SIG-M5 treated with dmso at 0.1 percent for 504 hours (cell line): ENCODE results near the gene PUM2.

Experiments used
- DNase-seq: peaks from one replicate; lab custom pipeline; 2025; ENCODE audit not compliant: unreplicated experiment; lab: John Stamatoyannopoulos, UW

Gene PUM2

GRCh38 chr2:20348542-20348941 is 2.1 kb downstream of the PUM2 start:
- DNase-seq = peak; percentile 8

- no peak for DNase-seq
These were observed 3.9 kb downstream of the PUM2 start for GRCh38 chr2:20346565-20347381.

GRCh38 chr2:20343128-20343527 is 7.5 kb downstream of the PUM2 start:
- DNase-seq = no peak

GRCh38 chr2:20339012-20339411 is 11.6 kb downstream of the PUM2 start:
- no peak for DNase-seq

- no peak for DNase-seq
These were observed 15.9 kb downstream of the PUM2 start for GRCh38 chr2:20334605-20335203.

- no peak for DNase-seq
These were observed 16.9 kb downstream of the PUM2 start for GRCh38 chr2:20333738-20334137.

- peak; percentile 20 for DNase-seq
These were observed 20.5 kb downstream of the PUM2 start for GRCh38 chr2:20330192-20330591.

GRCh38 chr2:20327370-20327769 is 23.3 kb downstream of the PUM2 start:
- DNase-seq = no peak

- peak; percentile 60 for DNase-seq
These were observed 24.4 kb downstream of the PUM2 start for GRCh38 chr2:20326163-20326780.

- no peak for DNase-seq
These were observed 27.9 kb downstream of the PUM2 start for GRCh38 chr2:20322527-20323300.

- DNase-seq = no peak
These were observed 33.0 kb downstream of the PUM2 start for GRCh38 chr2:20317690-20318089.

GRCh38 chr2:20317197-20317596 is 33.4 kb downstream of the PUM2 start:
- no peak for DNase-seq

GRCh38 chr2:20314562-20315501 is 35.8 kb downstream of the PUM2 start:
- DNase-seq = no peak

GRCh38 chr2:20313659-20314058 is 37.0 kb downstream of the PUM2 start:
- no peak for DNase-seq

GRCh38 chr2:20309001-20309400 is 41.6 kb downstream of the PUM2 start:
- no peak for DNase-seq

- DNase-seq = no peak
These were observed 43.3 kb downstream of the PUM2 start for GRCh38 chr2:20307311-20307710.

GRCh38 chr2:20304411-20304810 is 46.2 kb downstream of the PUM2 start:
- no peak for DNase-seq

- DNase-seq = no peak
These were observed 46.7 kb downstream of the PUM2 start for GRCh38 chr2:20303966-20304365.

GRCh38 chr2:20302019-20302418 is 48.6 kb downstream of the PUM2 start:
- no peak for DNase-seq

- no peak for DNase-seq
These were observed 50.0 kb downstream of the PUM2 start for GRCh38 chr2:20300656-20301055.
